Hepatocyte (in vitro differentiated cells): ENCODE results near the gene DOCK4.

ENCODE experiments used
- CTCF ChIP-seq: fragments of 200-600 bp; sonication (generic); IDR thresholded peaks from 2 replicates; pipeline ENCODE4 v1.5.1; 2016; ENCODE audit warnings: antibody characterized with exemption, mild to moderate bottlenecking; ENCODE audit not compliant: poor library complexity
- EZH2 ChIP-seq: fragments of 200-600 bp; sonication (generic); IDR thresholded peaks from 2 replicates; pipeline ENCODE4 v1.6.1; 2016; ENCODE audit warnings: antibody characterized with exemption, mild to moderate bottlenecking, borderline replicate concordance
- EZH2phosphoT487 ChIP-seq: fragments of 200-600 bp; sonication (generic); IDR thresholded peaks from one replicate; pipeline ENCODE4 v1.6.1; 2018; ENCODE audit warnings: antibody characterized with exemption, mild to moderate bottlenecking, low read depth, moderate library complexity; ENCODE audit not compliant: unreplicated experiment, severe bottlenecking

- TF ChIP-seq CTCF (no peak), EZH2 (no peak), EZH2phosphoT487 (no peak)
Measured at GRCh38 chr7:112160771-112161150, 45.4 kb downstream of the DOCK4 start.
